NCI-H146 treated with DMSO at 0.1 percent for 48 hours (cell line): Measurements from ENCODE around the gene RBM6.
"Not testable (repeated sequence)": the region's sequence is repeated elsewhere in the genome, so short reads cannot be mapped to it uniquely, and the experiment has no call there.

Experiments
- DNase-seq: peaks from one replicate; lab custom pipeline; 2025; ENCODE audit not compliant: unreplicated experiment; lab: John Stamatoyannopoulos, UW

Gene RBM6

GRCh38 chr3:50084951-50085350 lies 145.0 kb downstream of the RBM6 start:
- DNase-seq, result not testable (repeated sequence)

- DNase-seq, result peak; percentile 65
Measured at GRCh38 chr3:50088725-50089608, 149.0 kb downstream of the RBM6 start, which contains the start of gene RBM5. TSS of gene RBM5 (plus strand) at chr3:50088919. CDS start at chr3:50090435, 1,516 bp downstream.

- no peak for DNase-seq
Measured at GRCh38 chr3:50089609-50089945, 149.6 kb downstream of the RBM6 start.

- DNase-seq, result no peak
Measured at GRCh38 chr3:50090984-50091383, 151.0 kb downstream of the RBM6 start.

GRCh38 chr3:50095352-50095998 lies 155.5 kb downstream of the RBM6 start:
- DNase-seq, result no peak

GRCh38 chr3:50100386-50100785 lies 160.4 kb downstream of the RBM6 start:
- no peak for DNase-seq

- DNase-seq, result no peak
Measured at GRCh38 chr3:50100956-50101845, 161.3 kb downstream of the RBM6 start.

GRCh38 chr3:50102558-50102957 lies 162.6 kb downstream of the RBM6 start:
- no peak for DNase-seq

GRCh38 chr3:50111757-50112156 lies 171.8 kb downstream of the RBM6 start:
- no peak for DNase-seq

GRCh38 chr3:50112462-50112861 lies 172.5 kb downstream of the RBM6 start:
- no peak for DNase-seq

- no peak for DNase-seq
Measured at GRCh38 chr3:50117120-50117519, 177.2 kb downstream of the RBM6 start.

GRCh38 chr3:50118237-50118636 lies 178.3 kb downstream of the RBM6 start:
- DNase-seq, result no peak

GRCh38 chr3:50119786-50120185 lies 179.8 kb downstream of the RBM6 start:
- no peak for DNase-seq

GRCh38 chr3:50120364-50121071 lies 180.6 kb downstream of the RBM6 start:
- DNase-seq, result no peak

- DNase-seq, result no peak
Measured at GRCh38 chr3:50121072-50122032, 181.4 kb downstream of the RBM6 start.

GRCh38 chr3:50122071-50122470 lies 182.1 kb downstream of the RBM6 start:
- no peak for DNase-seq

GRCh38 chr3:50122661-50123391 lies 182.9 kb downstream of the RBM6 start:
- DNase-seq, result no peak

- DNase-seq, result no peak
Measured at GRCh38 chr3:50123394-50124051, 183.6 kb downstream of the RBM6 start.
